Brain microvascular endothelial cell (primary cell): Measurements from ENCODE around the gene MPPED2.

Source experiments
- DNase-seq: peaks from one replicate; pipeline ENCODE4 v3.0.0-alpha.2; 2020
- H3K27ac ChIP-seq: fragments of 250-450 bp; sonication (Bioruptor Pico); 2 replicates; pipeline ENCODE4 v1.5.1; 2020; ENCODE audit warnings: mild to moderate bottlenecking, moderate library complexity
- H3K27me3 ChIP-seq: fragments of 250-450 bp; sonication (Bioruptor Pico); replicated peaks from 2 replicates; pipeline ENCODE4 v1.5.1; 2020; ENCODE audit warnings: mild to moderate bottlenecking
- H3K36me3 ChIP-seq: fragments of 250-450 bp; sonication (Bioruptor Pico); replicated peaks from 2 replicates; pipeline ENCODE4 v1.5.1; 2020; ENCODE audit warnings: mild to moderate bottlenecking
- H3K4me3 ChIP-seq: 2 replicates; pipeline ENCODE4 v1.5.1; 2011; ENCODE audit warnings: low read depth, mild to moderate bottlenecking, control low read depth, low read length, moderate library complexity
- in situ Hi-C: cut with HindIII; loops from 2 replicates; pipeline ENCODE4 v1.10.0; 2017; ENCODE audit warnings: low sequenced_read_pairs, low pct_ligation_motif_present
- TF ChIP-seq, protein P1 (sequence below): IDR thresholded peaks from 2 replicates; pipeline ENCODE4 v1.5.1; 2011; ENCODE audit warnings: low read depth, mild to moderate bottlenecking, moderate library complexity, low read length, control low read depth, inconsistent platforms; ENCODE audit errors: missing control alignments

Gene MPPED2

DNA sequence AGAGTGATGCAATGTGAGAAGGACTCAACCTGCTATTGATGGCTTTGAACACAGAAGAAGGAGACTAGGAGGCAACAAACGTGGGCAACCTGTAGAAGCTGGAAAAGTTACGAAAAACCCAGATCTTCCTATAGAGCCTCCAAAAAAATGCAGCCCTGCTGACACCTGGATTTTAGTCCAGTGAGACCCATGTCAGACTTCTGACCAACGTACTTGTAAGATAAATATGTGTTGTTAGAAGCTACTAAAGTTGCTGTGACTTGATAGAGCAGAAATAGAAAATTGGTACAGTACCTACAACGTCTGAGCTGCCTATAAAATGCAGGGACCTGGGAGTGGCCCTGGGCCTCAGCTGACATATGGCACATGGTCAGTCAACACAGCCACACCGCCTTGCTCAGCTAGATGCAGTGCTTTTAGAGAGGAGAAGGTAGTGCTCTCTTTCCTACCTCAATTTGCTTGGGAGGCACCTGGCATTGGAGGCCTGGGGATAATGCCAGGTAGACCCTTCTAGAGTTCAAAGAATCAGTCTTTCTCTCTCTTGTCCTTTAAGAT lies 165.8 kb downstream of the MPPED2 start:
- in situ Hi-C loops = no loop called here

DNA sequence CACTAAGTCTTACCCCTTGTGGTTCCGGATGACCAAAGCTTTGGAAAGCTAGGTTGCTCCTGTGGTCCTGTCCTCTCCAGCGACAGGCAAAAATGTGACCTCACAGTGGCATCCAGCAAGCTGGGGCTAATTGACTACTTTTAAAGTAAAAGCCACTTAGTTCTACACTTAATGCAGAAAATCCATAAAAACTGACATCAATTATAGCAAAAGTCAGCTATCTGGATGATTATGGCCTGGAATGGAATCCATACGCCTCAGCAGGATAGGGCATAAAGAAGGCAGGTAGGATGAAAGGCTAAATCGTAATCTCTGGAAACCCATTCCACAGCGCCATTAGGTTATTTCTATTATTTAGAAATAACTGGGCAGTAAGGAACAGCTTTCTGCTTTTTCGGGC lies 171.3 kb downstream of the MPPED2 start:
- in situ Hi-C loops = no loop called here
- TF ChIP-seq, protein P1, sequence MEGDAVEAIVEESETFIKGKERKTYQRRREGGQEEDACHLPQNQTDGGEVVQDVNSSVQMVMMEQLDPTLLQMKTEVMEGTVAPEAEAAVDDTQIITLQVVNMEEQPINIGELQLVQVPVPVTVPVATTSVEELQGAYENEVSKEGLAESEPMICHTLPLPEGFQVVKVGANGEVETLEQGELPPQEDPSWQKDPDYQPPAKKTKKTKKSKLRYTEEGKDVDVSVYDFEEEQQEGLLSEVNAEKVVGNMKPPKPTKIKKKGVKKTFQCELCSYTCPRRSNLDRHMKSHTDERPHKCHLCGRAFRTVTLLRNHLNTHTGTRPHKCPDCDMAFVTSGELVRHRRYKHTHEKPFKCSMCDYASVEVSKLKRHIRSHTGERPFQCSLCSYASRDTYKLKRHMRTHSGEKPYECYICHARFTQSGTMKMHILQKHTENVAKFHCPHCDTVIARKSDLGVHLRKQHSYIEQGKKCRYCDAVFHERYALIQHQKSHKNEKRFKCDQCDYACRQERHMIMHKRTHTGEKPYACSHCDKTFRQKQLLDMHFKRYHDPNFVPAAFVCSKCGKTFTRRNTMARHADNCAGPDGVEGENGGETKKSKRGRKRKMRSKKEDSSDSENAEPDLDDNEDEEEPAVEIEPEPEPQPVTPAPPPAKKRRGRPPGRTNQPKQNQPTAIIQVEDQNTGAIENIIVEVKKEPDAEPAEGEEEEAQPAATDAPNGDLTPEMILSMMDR = no peak

More for the DNA sequence above, 165.8 kb downstream of the MPPED2 start:
- TF ChIP-seq, protein P1 = no peak
- Histone ChIP-seq H3K27ac (no peak overlapping the region), H3K4me3 (no peak overlapping the region), H3K36me3 (no peaks in the 10 kb centered on the region), H3K27me3 (no peaks in the 10 kb centered on the region)
- no peak for DNase-seq

DNA sequence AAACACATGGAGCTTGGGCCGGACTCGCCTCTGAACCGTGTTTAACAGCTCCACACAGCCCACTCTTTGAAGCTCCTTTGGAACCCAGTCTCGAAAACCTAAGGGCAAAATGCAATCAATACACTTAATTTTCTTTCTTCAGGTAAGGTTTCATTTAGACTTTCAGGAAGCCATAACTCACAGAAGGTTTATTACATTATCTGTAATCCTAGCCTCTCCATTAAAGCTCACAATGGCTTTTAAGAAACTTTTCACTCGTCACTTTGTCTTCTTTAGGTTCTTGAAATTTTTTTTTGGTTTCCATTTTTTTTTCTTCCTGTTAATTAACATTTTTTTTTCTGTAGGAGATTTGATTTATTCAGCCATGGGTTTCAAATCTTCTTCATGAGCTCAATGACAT lies 171.9 kb downstream of the MPPED2 start:
- TF ChIP-seq, protein P1 = no peak
- in situ Hi-C loops = no loop called here
- no peaks in the 10 kb centered on the region for H3K27me3 ChIP-seq
- no peak overlapping the region for H3K4me3 ChIP-seq
- no peak for DNase-seq
- H3K36me3 ChIP-seq = no peaks in the 10 kb centered on the region
- no peak overlapping the region for H3K27ac ChIP-seq

More for the DNA sequence above, 171.3 kb downstream of the MPPED2 start:
- Histone ChIP-seq H3K27ac (no peak overlapping the region), H3K27me3 (no peaks in the 10 kb centered on the region), H3K4me3 (no peak overlapping the region), H3K36me3 (no peaks in the 10 kb centered on the region)
- no peak for DNase-seq

DNA sequence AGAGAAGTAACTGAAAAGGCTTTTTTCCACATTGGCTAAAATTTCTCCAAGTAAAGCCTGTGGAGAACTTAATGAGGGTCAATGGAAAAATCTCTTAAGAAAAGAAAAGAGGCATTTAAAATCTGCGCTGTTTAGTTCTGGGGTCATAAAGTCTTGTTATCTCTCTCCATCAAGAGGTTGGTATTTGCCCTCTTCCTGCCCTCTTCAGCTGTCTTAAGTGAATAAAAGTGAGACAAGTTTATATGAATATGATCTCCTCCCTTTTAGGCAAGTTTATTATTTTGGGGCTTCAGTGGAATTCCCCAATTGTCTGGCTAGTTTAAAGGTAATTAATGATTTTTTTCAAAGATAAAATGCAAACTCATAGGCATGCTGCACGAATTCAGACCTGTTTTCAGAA lies 173.6 kb downstream of the MPPED2 start:
- Histone ChIP-seq H3K4me3 (no peak overlapping the region), H3K27me3 (no peaks in the 10 kb centered on the region), H3K27ac (no peak overlapping the region), H3K36me3 (no peaks in the 10 kb centered on the region)
- TF ChIP-seq, protein P1 = no peak
- in situ Hi-C loops = no loop called here
- DNase-seq = no peak

DNA sequence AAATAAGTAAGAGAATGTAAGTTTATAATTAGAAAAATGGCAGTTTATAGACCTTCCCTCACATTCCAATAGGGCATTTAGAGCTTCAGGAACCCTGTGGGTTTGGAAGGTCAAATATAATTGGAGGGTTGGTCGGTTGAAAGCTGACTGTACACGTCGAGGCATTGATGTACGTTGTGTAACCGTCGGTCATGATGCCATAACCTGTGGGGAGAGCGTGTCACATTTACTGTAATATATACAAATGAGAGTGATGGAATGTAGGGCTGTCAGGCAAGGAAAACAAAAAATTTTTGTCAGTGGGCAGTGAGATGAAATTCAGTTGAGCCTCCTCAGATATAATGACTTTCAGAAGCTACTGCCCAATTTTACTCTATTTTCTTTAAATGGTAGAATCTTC lies 174.8 kb downstream of the MPPED2 start:
- Histone ChIP-seq H3K27ac (no peak overlapping the region), H3K4me3 (no peak overlapping the region), H3K27me3 (no peaks in the 10 kb centered on the region), H3K36me3 (no peaks in the 10 kb centered on the region)
- DNase-seq = no peak
- in situ Hi-C loops = no loop called here
- TF ChIP-seq, protein P1 = no peak
